Activated CD4-positive, alpha-beta memory T cell treated with anti-CD3 and anti-CD28 coated beads for 36 hours (primary cell): Measurements from ENCODE around the gene C1QTNF3. TPM values are rescaled to one million over a fixed set of nuclear protein-coding genes. Genes with fewer than 3 reads are reported as not detected.
"Not testable (repeated sequence)": the region's sequence is repeated elsewhere in the genome, so short reads cannot be mapped to it uniquely, and the experiment has no call there.

Experiments
- CTCF ChIA-PET: fragments of 350-600 bp; sonication (Branson Sonifier 250); formaldehyde crosslinking; loops from one replicate; lab custom pipeline; 2021; ENCODE audit warnings: antibody characterized with exemption, inconsistent platforms; lab: Charles Lee
- POLR2A ChIA-PET: fragments of 350-600 bp; sonication (Branson Sonifier 250); formaldehyde crosslinking; loops from one replicate; lab custom pipeline; 2021; ENCODE audit warnings: antibody characterized with exemption; lab: Charles Lee
- DNase-seq: peaks from one replicate; pipeline ENCODE4 v3.0.0-alpha.2; 2020
- H3K27ac Mint-ChIP-seq: one replicate; pipeline ENCODE4 v1.8.0; 2021; ENCODE audit warnings: mixed read lengths
- H3K27me3 Mint-ChIP-seq: one replicate; pipeline ENCODE4 v1.8.0; 2021; ENCODE audit warnings: mixed read lengths
- H3K36me3 Mint-ChIP-seq: one replicate; pipeline ENCODE4 v1.8.0; 2021; ENCODE audit warnings: mixed read lengths
- H3K4me1 Mint-ChIP-seq: one replicate; pipeline ENCODE4 v1.8.0; 2021; ENCODE audit warnings: low read depth, mixed read lengths
- H3K4me3 Mint-ChIP-seq: one replicate; pipeline ENCODE4 v1.8.0; 2021; ENCODE audit warnings: mild to moderate bottlenecking, mixed read lengths
- H3K9me3 Mint-ChIP-seq: one replicate; pipeline ENCODE4 v1.8.0; 2021; ENCODE audit warnings: mixed read lengths
- intact Hi-C: fragments of 100-400 bp; cut with micrococcal nuclease; formaldehyde crosslinking; loops from one replicate; pipeline ENCODE4 v1.15.1; 2023
- total RNA-seq, 2 experiments: library from RNA; stranded (reverse); gene quantifications; one replicate each; pipeline ENCODE4 v1.2.3, GENCODE V29; 2021

Gene C1QTNF3
- 1 to 10 TPM; 2.5 to 2.6 TPM for total RNA-seq

- POLR2A ChIA-PET: no interaction called here
- H3K36me3 Mint-ChIP-seq: no peaks in the 10 kb centered on the region
- no peak within 1 kb of the TSS for H3K27ac Mint-ChIP-seq
- intact Hi-C loops: no loop called here
- H3K4me3 Mint-ChIP-seq: no peak within 1 kb of the TSS
- no peaks in the 10 kb centered on the region for H3K4me1 Mint-ChIP-seq
- H3K9me3 Mint-ChIP-seq: no peaks in the 10 kb centered on the region
- no peak for DNase-seq
- H3K27me3 Mint-ChIP-seq: no peaks in the 10 kb centered on the region
- CTCF ChIA-PET: interaction anchor here (1.0 kb wide), 1 partner anchor 50 kb away, joined by 3 read pairs; no protein-coding TSS in a partner anchor
Observed at GRCh38 chr5:34043099-34043876, at the start of gene C1QTNF3. C1QTNF3 (minus strand) TSS chr5:34043213; CDS start chr5:34043125, 88 bp downstream.

GRCh38 chr5:34091039-34091438, 48.0 kb upstream of the C1QTNF3 start:
- H3K27ac Mint-ChIP-seq, H3K9me3 Mint-ChIP-seq, intact Hi-C loops, CTCF ChIA-PET, H3K4me3 Mint-ChIP-seq, H3K27me3 Mint-ChIP-seq, H3K4me1 Mint-ChIP-seq, POLR2A ChIA-PET, DNase-seq, H3K36me3 Mint-ChIP-seq: not testable (repeated sequence)

- DNase-seq, intact Hi-C loops, H3K4me3 Mint-ChIP-seq, H3K9me3 Mint-ChIP-seq, H3K27me3 Mint-ChIP-seq, H3K4me1 Mint-ChIP-seq, H3K36me3 Mint-ChIP-seq, POLR2A ChIA-PET, CTCF ChIA-PET, H3K27ac Mint-ChIP-seq: not testable (repeated sequence)
Observed at GRCh38 chr5:34089802-34090201, 46.8 kb upstream of the C1QTNF3 start.

GRCh38 chr5:34087728-34088127, 44.7 kb upstream of the C1QTNF3 start:
- POLR2A ChIA-PET, H3K9me3 Mint-ChIP-seq, H3K4me1 Mint-ChIP-seq, H3K4me3 Mint-ChIP-seq, H3K27ac Mint-ChIP-seq, intact Hi-C loops, H3K27me3 Mint-ChIP-seq, H3K36me3 Mint-ChIP-seq, DNase-seq, CTCF ChIA-PET: not testable (repeated sequence)

- H3K27me3 Mint-ChIP-seq, POLR2A ChIA-PET, H3K4me1 Mint-ChIP-seq, CTCF ChIA-PET, intact Hi-C loops, H3K36me3 Mint-ChIP-seq, H3K27ac Mint-ChIP-seq, H3K4me3 Mint-ChIP-seq, H3K9me3 Mint-ChIP-seq, DNase-seq: not testable (repeated sequence)
Observed at GRCh38 chr5:34083898-34084297, 40.9 kb upstream of the C1QTNF3 start.

- intact Hi-C loops, H3K36me3 Mint-ChIP-seq, CTCF ChIA-PET, H3K4me3 Mint-ChIP-seq, POLR2A ChIA-PET, H3K27me3 Mint-ChIP-seq, H3K4me1 Mint-ChIP-seq, DNase-seq, H3K9me3 Mint-ChIP-seq, H3K27ac Mint-ChIP-seq: not testable (repeated sequence)
Observed at GRCh38 chr5:34079505-34079904, 36.5 kb upstream of the C1QTNF3 start.

GRCh38 chr5:34077636-34078035, 34.6 kb upstream of the C1QTNF3 start:
- H3K4me1 Mint-ChIP-seq, CTCF ChIA-PET, H3K4me3 Mint-ChIP-seq, DNase-seq, H3K27me3 Mint-ChIP-seq, H3K9me3 Mint-ChIP-seq, POLR2A ChIA-PET, intact Hi-C loops, H3K36me3 Mint-ChIP-seq, H3K27ac Mint-ChIP-seq: not testable (repeated sequence)

- H3K36me3 Mint-ChIP-seq, intact Hi-C loops, H3K27ac Mint-ChIP-seq, CTCF ChIA-PET, H3K4me1 Mint-ChIP-seq, POLR2A ChIA-PET, DNase-seq, H3K9me3 Mint-ChIP-seq, H3K27me3 Mint-ChIP-seq, H3K4me3 Mint-ChIP-seq: not testable (repeated sequence)
Observed at GRCh38 chr5:34076719-34077364, 33.8 kb upstream of the C1QTNF3 start.

- H3K27me3 Mint-ChIP-seq, H3K36me3 Mint-ChIP-seq: not testable (repeated sequence)
Observed at GRCh38 chr5:34074472-34074871, 31.5 kb upstream of the C1QTNF3 start.

GRCh38 chr5:34074071-34074470, 31.1 kb upstream of the C1QTNF3 start:
- intact Hi-C loops, H3K27me3 Mint-ChIP-seq, CTCF ChIA-PET, H3K36me3 Mint-ChIP-seq, DNase-seq, H3K9me3 Mint-ChIP-seq, POLR2A ChIA-PET, H3K27ac Mint-ChIP-seq, H3K4me1 Mint-ChIP-seq, H3K4me3 Mint-ChIP-seq: not testable (repeated sequence)

More at GRCh38 chr5:34074472-34074871, 31.5 kb upstream of the C1QTNF3 start:
- H3K4me1 Mint-ChIP-seq, DNase-seq, H3K9me3 Mint-ChIP-seq, POLR2A ChIA-PET, H3K4me3 Mint-ChIP-seq, intact Hi-C loops, H3K27ac Mint-ChIP-seq: not testable (repeated sequence)
- CTCF ChIA-PET: interaction anchor here (0.7 kb wide), 1 partner anchor 77 kb away, joined by 3 read pairs; no protein-coding TSS in a partner anchor

- H3K4me1 Mint-ChIP-seq, CTCF ChIA-PET, intact Hi-C loops, POLR2A ChIA-PET, DNase-seq, H3K4me3 Mint-ChIP-seq, H3K9me3 Mint-ChIP-seq, H3K27me3 Mint-ChIP-seq, H3K27ac Mint-ChIP-seq: not testable (repeated sequence)
- H3K36me3 Mint-ChIP-seq: peaks cover 14% of the 10 kb centered on the region
Observed at GRCh38 chr5:34070626-34071025, 27.6 kb upstream of the C1QTNF3 start.

GRCh38 chr5:34064656-34065055, 21.6 kb upstream of the C1QTNF3 start:
- ChIA-PET POLR2A (no interaction called here), CTCF (no interaction called here)
- Mint-ChIP-seq H3K4me1 (no peaks in the 10 kb centered on the region), H3K36me3 (peaks cover 37% of the 10 kb centered on the region), H3K9me3 (peaks cover 8% of the 10 kb centered on the region), H3K4me3 (no peak overlapping the region), H3K27ac (no peak overlapping the region), H3K27me3 (no peaks in the 10 kb centered on the region)
- intact Hi-C loops: no loop called here
- DNase-seq: no peak

GRCh38 chr5:34062419-34062818, 19.4 kb upstream of the C1QTNF3 start:
- no peak for DNase-seq
- Mint-ChIP-seq H3K4me3 (no peak overlapping the region), H3K27me3 (no peaks in the 10 kb centered on the region), H3K9me3 (peaks cover 8% of the 10 kb centered on the region), H3K4me1 (no peaks in the 10 kb centered on the region), H3K27ac (no peak overlapping the region), H3K36me3 (peaks cover 42% of the 10 kb centered on the region)
- ChIA-PET POLR2A (no interaction called here), CTCF (no interaction called here)
- intact Hi-C loops: no loop called here
